GM21529 (cell line): Measurements from ENCODE around the gene IDNK.
"Not testable (repeated sequence)": the region's sequence is repeated elsewhere in the genome, so short reads cannot be mapped to it uniquely, and the experiment has no call there.

Experiments used
- ATAC-seq: cut with Tn5 transposase; IDR thresholded peaks from one replicate; pipeline ENCODE4 v1.9.1; 2021; ENCODE audit not compliant: unreplicated experiment

IDNK gene

GRCh38 chr9:83622939-83623678 lies at the start of gene IDNK:
Gene IDNK (plus strand): TSS chr9:83623143. CDS start chr9:83623172, 29 bp downstream.
- ATAC-seq, result peak; percentile 83

- no peak for ATAC-seq
Observed at GRCh38 chr9:83574482-83574881, 48.5 kb upstream of the IDNK start.

GRCh38 chr9:83582029-83582428 lies 40.9 kb upstream of the IDNK start:
- ATAC-seq, result no peak

- ATAC-seq, result peak; percentile 85
Observed at GRCh38 chr9:83583151-83584014, 39.6 kb upstream of the IDNK start.

GRCh38 chr9:83584995-83585394 lies 37.9 kb upstream of the IDNK start:
- no peak for ATAC-seq

- ATAC-seq, result no peak
Observed at GRCh38 chr9:83588256-83588655, 34.7 kb upstream of the IDNK start.

GRCh38 chr9:83596899-83597504 lies 25.9 kb upstream of the IDNK start:
- ATAC-seq, result peak; percentile 67

GRCh38 chr9:83598487-83598886 lies 24.5 kb upstream of the IDNK start:
- no peak for ATAC-seq

- ATAC-seq, result no peak
Observed at GRCh38 chr9:83599071-83599470, 23.9 kb upstream of the IDNK start.

GRCh38 chr9:83601463-83601862 lies 21.5 kb upstream of the IDNK start:
- no peak for ATAC-seq

GRCh38 chr9:83607620-83608019 lies 15.3 kb upstream of the IDNK start:
- not testable (repeated sequence) for ATAC-seq

- not testable (repeated sequence) for ATAC-seq
Observed at GRCh38 chr9:83613298-83613697, 9.6 kb upstream of the IDNK start.

- ATAC-seq, result no peak
Observed at GRCh38 chr9:83617299-83617698, 5.6 kb upstream of the IDNK start.

GRCh38 chr9:83620841-83621636 lies 1.9 kb upstream of the IDNK start:
- ATAC-seq, result peak; percentile 28

- peak; percentile 48 for ATAC-seq
Observed at GRCh38 chr9:83622433-83622938, 457 bp upstream of the IDNK start.

- ATAC-seq, result peak; percentile 19
Observed at GRCh38 chr9:83623679-83624076, 735 bp downstream of the IDNK start.

GRCh38 chr9:83625178-83625577 lies 2.2 kb downstream of the IDNK start:
- ATAC-seq, result no peak

- ATAC-seq, result no peak
Observed at GRCh38 chr9:83628540-83628939, 5.6 kb downstream of the IDNK start.

- no peak for ATAC-seq
Observed at GRCh38 chr9:83629433-83630104, 6.6 kb downstream of the IDNK start.

GRCh38 chr9:83630938-83631457 lies 8.1 kb downstream of the IDNK start:
- ATAC-seq, result no peak
